ENCODE measurements around the gene MT1E. TPM values are rescaled to one million over a fixed set of nuclear protein-coding genes. Genes with fewer than 3 reads are reported as not detected.
A peak's percentile ranks its signal among the peaks of the same experiment; 100 is the strongest.

MT1E gene
- total and polyA plus RNA-seq, 2 of the 13 experiments (the other 11 are each of a cell fraction or from before 2014, with no cell fraction given) = 110 to 1,072 TPM

DNA sequence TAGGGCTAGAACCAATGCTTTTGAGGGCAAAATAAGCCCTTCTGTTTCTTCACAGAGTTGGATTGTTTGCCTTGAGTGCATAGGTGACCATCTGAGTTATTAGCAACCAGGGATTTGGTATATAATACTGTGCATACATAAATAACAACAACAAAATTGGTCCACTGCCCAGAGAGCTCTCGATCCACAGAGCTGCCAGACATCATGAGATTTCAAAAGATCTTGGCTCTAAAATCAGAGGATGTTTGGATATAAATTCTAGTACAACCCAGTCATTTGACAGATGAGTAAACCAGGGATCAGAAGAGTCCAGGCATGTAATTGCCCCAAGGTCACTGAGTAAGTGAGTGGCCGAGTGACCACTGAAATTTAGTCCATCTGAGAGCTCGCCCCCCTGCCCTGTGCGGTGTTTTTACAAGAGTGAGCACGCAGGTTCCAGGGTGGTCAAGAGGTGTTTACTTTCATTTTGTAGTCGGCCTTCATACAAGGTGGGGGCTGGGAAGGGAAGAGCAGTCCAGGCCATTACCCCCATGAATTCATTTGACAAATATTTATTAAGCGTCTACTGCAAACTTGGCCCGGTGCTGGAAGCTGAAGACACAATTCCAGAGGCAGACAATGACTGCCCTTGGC is 19.0 kb upstream of the MT1E start (continued):
- TF ChIP-seq ZBTB34 (CRISPR knock-in tag; IDR thresholded peaks at IDR 0.05) (no peak), ZNF775 (CRISPR knock-in tag; IDR thresholded peaks at IDR 0.05; ENCODE audit: borderline replicate concordance) (no peak), ZBTB2 (CRISPR knock-in tag; IDR thresholded peaks at IDR 0.05; ENCODE audit: low read depth) (peak; percentile 52; the same call in 1 of the 2 replicates), PRDM15 (CRISPR knock-in tag; IDR thresholded peaks at IDR 0.05) (peak; percentile 50; the same call in 1 of the 2 replicates), ZSCAN22 (CRISPR knock-in tag; IDR thresholded peaks at IDR 0.05) (no peak), ZNF414 (CRISPR knock-in tag; IDR thresholded peaks at IDR 0.05) (no peak; the same call in 1 of the 2 replicates), GATA4 (IDR thresholded peaks at IDR 0.05; ENCODE audit: borderline replicate concordance, low read depth) (peak; percentile 31; the same call in 1 of the 2 replicates), NCOR1 (IDR thresholded peaks at IDR 0.05; ENCODE audit: borderline replicate concordance, low read length) (peak; percentile 66; the same call in 1 of the 2 replicates), ZBTB14 (CRISPR knock-in tag; IDR thresholded peaks at IDR 0.05) (no peak), ETV6 (CRISPR knock-in tag; conservative IDR thresholded peaks at IDR 0.05) (no peak), ZNF264 (CRISPR knock-in tag; IDR thresholded peaks at IDR 0.05) (no peak), MYNN (CRISPR knock-in tag; IDR thresholded peaks at IDR 0.05; ENCODE audit: low read depth) (no peak), NR3C1 (CRISPR knock-in tag; IDR thresholded peaks at IDR 0.05) (no peak), FOSL2 (CRISPR knock-in tag; IDR thresholded peaks at IDR 0.05) (peak; percentile 66), MXI1 (IDR thresholded peaks at IDR 0.05; ENCODE audit: borderline replicate concordance, low read depth, low read length) (0 out of 3 replicates have a peak, but pooled peaks have one; percentile 52), ZSCAN21 (CRISPR knock-in tag; IDR thresholded peaks at IDR 0.05; ENCODE audit: borderline replicate concordance) (no peak), SMAD1 (CRISPR knock-in tag; IDR thresholded peaks at IDR 0.05; ENCODE audit: borderline replicate concordance, low read depth) (0 out of 2 replicates have a peak, but pooled peaks have one; percentile 42)
- TF ChIP-seq, protein P1, sequence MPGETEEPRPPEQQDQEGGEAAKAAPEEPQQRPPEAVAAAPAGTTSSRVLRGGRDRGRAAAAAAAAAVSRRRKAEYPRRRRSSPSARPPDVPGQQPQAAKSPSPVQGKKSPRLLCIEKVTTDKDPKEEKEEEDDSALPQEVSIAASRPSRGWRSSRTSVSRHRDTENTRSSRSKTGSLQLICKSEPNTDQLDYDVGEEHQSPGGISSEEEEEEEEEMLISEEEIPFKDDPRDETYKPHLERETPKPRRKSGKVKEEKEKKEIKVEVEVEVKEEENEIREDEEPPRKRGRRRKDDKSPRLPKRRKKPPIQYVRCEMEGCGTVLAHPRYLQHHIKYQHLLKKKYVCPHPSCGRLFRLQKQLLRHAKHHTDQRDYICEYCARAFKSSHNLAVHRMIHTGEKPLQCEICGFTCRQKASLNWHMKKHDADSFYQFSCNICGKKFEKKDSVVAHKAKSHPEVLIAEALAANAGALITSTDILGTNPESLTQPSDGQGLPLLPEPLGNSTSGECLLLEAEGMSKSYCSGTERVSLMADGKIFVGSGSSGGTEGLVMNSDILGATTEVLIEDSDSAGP (CRISPR knock-in tag; IDR thresholded peaks at IDR 0.05; ENCODE audit: borderline replicate concordance) = no peak

All from HepG2 (cell line).